Fibroblast of lung (primary cell): ENCODE data around the gene ZC3HAV1L. TPM values are rescaled to one million over a fixed set of nuclear protein-coding genes. Genes with fewer than 3 reads are reported as not detected.
"Not testable (repeated sequence)": the region's sequence is repeated elsewhere in the genome, so short reads cannot be mapped to it uniquely, and the experiment has no call there.

Experiments
- DNase-seq, 2 donors: peaks; one replicate each; pipeline versions ENCODE4 v3.0.0 to v3.0.0-alpha.2; 2010; ENCODE audit warnings: low read depth in 2 of 2
- H2AFZ ChIP-seq: 2 replicates; pipeline ENCODE4 v1.5.1; 2012; ENCODE audit warnings: low read length, control low read depth, inconsistent platforms
- H3K27ac ChIP-seq: 2 replicates; pipeline ENCODE4 v1.5.1; 2011; ENCODE audit warnings: low read length, control low read depth; ENCODE audit not compliant: insufficient read depth
- H3K27me3 ChIP-seq: 2 replicates; pipeline ENCODE4 v1.5.1; 2011; ENCODE audit warnings: mild to moderate bottlenecking, low read length; ENCODE audit not compliant: control insufficient read depth, insufficient read depth
- H3K36me3 ChIP-seq: 2 replicates; pipeline ENCODE4 v1.5.1; 2011; ENCODE audit warnings: low read length; ENCODE audit not compliant: control insufficient read depth, insufficient read depth
- H3K4me1 ChIP-seq: 2 replicates; pipeline ENCODE4 v1.5.1; 2011; ENCODE audit warnings: low read length; ENCODE audit not compliant: control insufficient read depth, insufficient read depth; ENCODE audit errors: extremely low read depth
- H3K4me2 ChIP-seq: 2 replicates; pipeline ENCODE4 v1.5.1; 2011; ENCODE audit warnings: low read length, control low read depth; ENCODE audit not compliant: insufficient read depth; ENCODE audit errors: extremely low read depth
- H3K4me3 ChIP-seq, 4 experiments: fragments of 200-600 bp in 1 of 4; sonication (generic) in 1 of 4; replicated peaks in 1 of 4; 2 replicates each; pipeline ENCODE4 v1.5.1; 2011 to 2016; ENCODE audit warnings: low read length in 4 of 4, low read depth in 3 of 4, mild to moderate bottlenecking in 3 of 4, control low read depth in 2 of 4, inconsistent platforms in 1 of 4, mixed read lengths in 1 of 4; ENCODE audit not compliant: insufficient read depth in 1 of 4; ENCODE audit errors: control extremely low read depth in 1 of 4
- H3K79me2 ChIP-seq: 2 replicates; pipeline ENCODE4 v1.5.1; 2012; ENCODE audit warnings: mild to moderate bottlenecking, low read length, inconsistent platforms; ENCODE audit not compliant: control insufficient read depth, insufficient read depth
- H3K9ac ChIP-seq: 2 replicates; pipeline ENCODE4 v1.5.1; 2011; ENCODE audit warnings: mild to moderate bottlenecking, low read length, control low read depth; ENCODE audit not compliant: insufficient read depth
- H3K9me3 ChIP-seq: 2 replicates; pipeline ENCODE4 v1.5.1; 2012; ENCODE audit warnings: low read depth, low read length; ENCODE audit not compliant: control insufficient read depth, insufficient read depth
- H4K20me1 ChIP-seq: 2 replicates; pipeline ENCODE4 v1.5.1; 2011; ENCODE audit warnings: low read length; ENCODE audit not compliant: control insufficient read depth, insufficient read depth; ENCODE audit errors: extremely low read depth
- EZH2 ChIP-seq: IDR thresholded peaks from 2 replicates; pipeline ENCODE4 v1.5.1; 2012; ENCODE audit warnings: low read length, control low read depth, mild to moderate bottlenecking; ENCODE audit errors: missing control alignments
- polyA plus RNA-seq, 2 donors: library from polyadenylated mRNA; depleted of rRNA in 1 of 2; stranded (reverse) in 1 of 2; unstranded in 1 of 2; fragments of >200 nt; gene quantifications; 2 replicates each; pipeline ENCODE4 v1.2.1, GENCODE V29; 2011 to 2012; ENCODE audit warnings: missing spikeins in 1 of 2
- total RNA-seq: library from RNA; depleted of rRNA; stranded (reverse); fragments of >200 nt; gene quantifications from 2 replicates; pipeline ENCODE4 v1.2.1, GENCODE V29; 2014
- TF ChIP-seq, protein P1 (sequence below), 2 donors: IDR thresholded peaks in 1 of 2; conservative IDR thresholded peaks in 1 of 2; 1 replicate in 1 of 2; 2 replicates in 1 of 2; pipeline ENCODE4 v1.5.1; 2011 to 2012; ENCODE audit warnings: low read length in 2 of 2, control low read depth in 1 of 2, inconsistent platforms in 1 of 2, low read depth in 1 of 2, mild to moderate bottlenecking in 1 of 2

Gene ZC3HAV1L
- total and polyA plus RNA-seq, 2 donors (not counting 1 experiment from before 2014, with no cell fraction given), result 5.3 to 8.9 TPM

DNA sequence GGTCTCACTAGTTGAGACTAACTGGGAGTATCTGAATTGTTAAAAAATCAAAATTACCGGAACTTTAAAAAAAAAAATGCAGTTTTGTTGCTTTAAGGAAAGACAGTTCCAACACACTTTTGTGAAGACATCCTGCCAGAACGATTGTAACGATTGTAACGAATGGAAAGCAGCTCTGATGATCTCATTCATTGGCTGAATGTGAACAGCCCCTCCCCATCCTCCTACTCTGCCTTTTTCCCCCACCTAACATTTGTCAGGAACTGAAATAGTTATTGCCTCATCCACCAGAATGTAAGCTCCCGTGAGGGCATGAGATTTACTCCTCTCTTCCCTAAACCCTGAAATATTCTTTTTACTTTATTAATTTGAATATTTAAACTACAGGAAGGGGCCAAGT, 23.1 kb upstream of the ZC3HAV1L start:
- DNase-seq, result peak; percentile 42 to 52
- Histone ChIP-seq H3K9me3 (no peaks in the 10 kb centered on the region), H2AFZ (no peak overlapping the region), H3K79me2 (no peaks in the 10 kb centered on the region), H3K4me1 (no peaks in the 10 kb centered on the region), H4K20me1 (no peaks in the 10 kb centered on the region), H3K27me3 (no peaks in the 10 kb centered on the region), H3K9ac (no peak overlapping the region), H3K36me3 (peaks cover 2% of the 10 kb centered on the region), H3K27ac (no peak overlapping the region), H3K4me3 (no peak overlapping the region), H3K4me2 (no peak overlapping the region)
- no peak for TF ChIP-seq EZH2
- TF ChIP-seq, protein P1, sequence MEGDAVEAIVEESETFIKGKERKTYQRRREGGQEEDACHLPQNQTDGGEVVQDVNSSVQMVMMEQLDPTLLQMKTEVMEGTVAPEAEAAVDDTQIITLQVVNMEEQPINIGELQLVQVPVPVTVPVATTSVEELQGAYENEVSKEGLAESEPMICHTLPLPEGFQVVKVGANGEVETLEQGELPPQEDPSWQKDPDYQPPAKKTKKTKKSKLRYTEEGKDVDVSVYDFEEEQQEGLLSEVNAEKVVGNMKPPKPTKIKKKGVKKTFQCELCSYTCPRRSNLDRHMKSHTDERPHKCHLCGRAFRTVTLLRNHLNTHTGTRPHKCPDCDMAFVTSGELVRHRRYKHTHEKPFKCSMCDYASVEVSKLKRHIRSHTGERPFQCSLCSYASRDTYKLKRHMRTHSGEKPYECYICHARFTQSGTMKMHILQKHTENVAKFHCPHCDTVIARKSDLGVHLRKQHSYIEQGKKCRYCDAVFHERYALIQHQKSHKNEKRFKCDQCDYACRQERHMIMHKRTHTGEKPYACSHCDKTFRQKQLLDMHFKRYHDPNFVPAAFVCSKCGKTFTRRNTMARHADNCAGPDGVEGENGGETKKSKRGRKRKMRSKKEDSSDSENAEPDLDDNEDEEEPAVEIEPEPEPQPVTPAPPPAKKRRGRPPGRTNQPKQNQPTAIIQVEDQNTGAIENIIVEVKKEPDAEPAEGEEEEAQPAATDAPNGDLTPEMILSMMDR (conservative IDR thresholded peaks at IDR 0.05 in 1 of 2, IDR thresholded peaks at IDR 0.05 in 1 of 2; ENCODE audit: low read depth in 1 of 2, low read length in 2 of 2), result no peak

DNA sequence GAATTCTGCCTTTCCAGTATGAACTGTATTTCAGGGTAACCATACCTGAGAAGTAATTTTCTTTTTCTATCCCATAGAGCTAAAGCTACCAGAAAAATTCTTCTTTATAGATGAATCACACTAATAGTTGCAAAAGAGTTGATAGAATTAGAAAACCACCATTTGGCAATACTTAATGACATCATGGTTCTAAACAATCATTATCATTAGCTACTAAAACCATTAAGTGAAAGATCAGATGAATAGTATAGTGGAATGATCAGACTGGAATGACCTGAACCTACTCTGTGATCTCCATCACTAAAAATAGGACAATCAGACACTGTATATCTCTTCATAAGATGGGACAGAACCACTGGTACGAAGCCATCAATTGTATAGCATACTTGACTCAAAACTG, 19.8 kb upstream of the ZC3HAV1L start:
- H4K20me1 ChIP-seq, result no peaks in the 10 kb centered on the region

DNA sequence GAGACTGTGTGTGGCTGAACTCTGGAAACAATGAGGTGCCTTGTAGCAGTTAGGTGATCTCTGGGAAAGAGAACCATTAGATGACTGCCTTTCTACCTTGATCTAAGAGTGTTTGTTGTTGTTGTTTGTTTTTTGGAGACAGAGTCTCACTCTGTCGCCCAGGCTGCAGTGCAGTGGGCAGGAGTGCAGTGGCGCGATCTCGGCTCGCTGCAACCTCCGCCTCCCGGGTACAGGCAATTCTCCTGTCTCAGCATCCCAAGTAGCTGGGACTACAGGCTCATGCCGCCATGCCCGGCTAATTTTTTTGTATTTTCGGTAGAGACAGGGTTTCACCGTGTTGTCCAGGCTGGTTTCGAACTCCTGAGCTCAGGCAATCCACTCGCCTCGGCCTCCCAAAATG, 18.8 kb upstream of the ZC3HAV1L start:
- not testable (repeated sequence) for DNase-seq, H3K79me2 ChIP-seq, H3K27me3 ChIP-seq, H3K9ac ChIP-seq, H2AFZ ChIP-seq, H3K4me3 ChIP-seq, H3K36me3 ChIP-seq, H3K27ac ChIP-seq, H3K4me2 ChIP-seq, H3K4me1 ChIP-seq, H3K9me3 ChIP-seq, H4K20me1 ChIP-seq

More for the DNA sequence above, 19.8 kb upstream of the ZC3HAV1L start:
- TF ChIP-seq, protein P1 (conservative IDR thresholded peaks at IDR 0.05 in 1 of 2, IDR thresholded peaks at IDR 0.05 in 1 of 2; ENCODE audit: low read depth in 1 of 2, low read length in 2 of 2), result no peak
- TF ChIP-seq EZH2, result no peak
- Histone ChIP-seq H3K27ac (no peak overlapping the region), H2AFZ (no peak overlapping the region), H3K4me1 (no peaks in the 10 kb centered on the region), H3K36me3 (peaks cover 1% of the 10 kb centered on the region), H3K9me3 (no peaks in the 10 kb centered on the region), H3K4me2 (no peak overlapping the region), H3K9ac (no peak overlapping the region), H3K27me3 (no peaks in the 10 kb centered on the region), H3K4me3 (no peak overlapping the region), H3K79me2 (no peaks in the 10 kb centered on the region)
- no peak for DNase-seq
